ENCODE data around the gene MSX2. TPM values are rescaled to one million over a fixed set of nuclear protein-coding genes. Genes with fewer than 3 reads are reported as not detected.

Gene MSX2
- polyA plus RNA-seq, 1 of the 3 experiments (the other 2 are of a cell fraction) = 5.8 TPM

GRCh38 chr5:174678107-174678506, 46.3 kb upstream of the MSX2 start (continued):
- no peak for TF ChIP-seq REST (IDR thresholded peaks at IDR 0.05; ENCODE audit: low read depth, low read length)
- no peak for TF ChIP-seq FOXJ3 (CRISPR knock-in tag; IDR thresholded peaks at IDR 0.05)
- TF ChIP-seq MAX (IDR thresholded peaks at IDR 0.05; ENCODE audit: low read depth) = no peak
- TF ChIP-seq GABPA (IDR thresholded peaks at IDR 0.05; ENCODE audit: low read depth) = no peak
- no peak for TF ChIP-seq USF2 (IDR thresholded peaks at IDR 0.05; ENCODE audit: borderline replicate concordance, low read depth, low read length)
- TF ChIP-seq POLR2AphosphoS5 (IDR thresholded peaks at IDR 0.05; ENCODE audit: low read depth, low read length) = no peak
- TF ChIP-seq PBX3 (IDR thresholded peaks at IDR 0.05) = no peak
- TF ChIP-seq TEAD4 (IDR thresholded peaks at IDR 0.05; ENCODE audit: borderline replicate concordance, insufficient read depth) = no peak

- H3K27me3 ChIP-seq (ENCODE audit: insufficient read depth) = no peaks in the 10 kb centered on the region
- no peak for DNase-seq
- H2AFZ ChIP-seq (ENCODE audit: low read depth) = no peak overlapping the region
- H3K4me1 ChIP-seq (ENCODE audit: control insufficient read depth in 1 of 2, insufficient read depth in 2 of 2, low read depth in 1 of 2, low read length in 1 of 2) = no peaks in the 10 kb centered on the region
- H3F3A ChIP-seq (replicated peaks; ENCODE audit: insufficient read depth) = no peaks in the 10 kb centered on the region
- H3K9me2 ChIP-seq = no peaks in the 10 kb centered on the region
- H3K79me2 ChIP-seq (ENCODE audit: insufficient read depth) = no peaks in the 10 kb centered on the region
- no peak for TF ChIP-seq GABPA (IDR thresholded peaks at IDR 0.05; ENCODE audit: low read depth)
- H3K36me3 ChIP-seq (replicated peaks in 1 of 2; ENCODE audit: control insufficient read depth in 1 of 2, insufficient read depth in 2 of 2, low read length in 1 of 2) = no peaks in the 10 kb centered on the region
- ChIA-PET POLR2A (no interaction called here), CTCF (interaction anchor here (1.2 to 1.3 kb wide), 2 partner anchors 56 to 261 kb away, joined by 3 read pairs; no protein-coding TSS in a partner anchor)
- H3K9me3 ChIP-seq = no peaks in the 10 kb centered on the region
- H3K27ac ChIP-seq (ENCODE audit: low read depth in 2 of 2, low read length in 1 of 2) = no peak overlapping the region
- WGBS (ENCODE audit: low lambda C conversion rate) = 55% methylated on average over 5 of the region's 7 CpGs
- H3K4me3 ChIP-seq (ENCODE audit: low read depth in 2 of 2, low read length in 1 of 2) = no peak overlapping the region
- no peaks in the 10 kb centered on the region for H4K20me1 ChIP-seq (ENCODE audit: insufficient read depth)
- H3K9ac ChIP-seq = no peak overlapping the region
- no peak overlapping the region for H3K4me2 ChIP-seq
These were observed 43.3 kb upstream of the MSX2 start for GRCh38 chr5:174680901-174681565.

All from SK-N-SH (cell line).